Ascending aorta (tissue), 2 donors: ENCODE results near the gene GNG5. TPM values are rescaled to one million over a fixed set of nuclear protein-coding genes. Genes with fewer than 3 reads are reported as not detected.

Experiments used
- DNase-seq, 2 donors: peaks; one replicate each; pipeline ENCODE4 v3.0.0-alpha.2; 2019; ENCODE audit warnings: low spot score in 2 of 2
- H3K27ac ChIP-seq, 2 donors: fragments of 200-600 bp; sonication (generic); one replicate each; pipeline ENCODE4 v1.5.1; 2016 to 2017; ENCODE audit warnings: mild to moderate bottlenecking in 1 of 2
- H3K27me3 ChIP-seq: fragments of 200-600 bp; sonication (generic); one replicate; pipeline ENCODE4 v1.5.1; 2017
- H3K36me3 ChIP-seq, 2 donors: fragments of 200-600 bp; sonication (generic); one replicate each; pipeline ENCODE4 v1.5.1; 2016
- H3K4me1 ChIP-seq, 2 donors: fragments of 200-600 bp; sonication (generic); one replicate each; pipeline ENCODE4 v1.5.1; 2016 to 2017; ENCODE audit warnings: mild to moderate bottlenecking in 1 of 2
- H3K4me3 ChIP-seq, 2 donors: fragments of 200-600 bp; sonication (generic); one replicate each; pipeline ENCODE4 v1.5.1; 2016 to 2017; ENCODE audit warnings: mild to moderate bottlenecking in 1 of 2
- H3K9me3 ChIP-seq, 2 donors: fragments of 200-600 bp; sonication (generic); one replicate each; pipeline ENCODE4 v1.5.1; 2016
- intact Hi-C: fragments of 100-400 bp; cut with DNase I; formaldehyde crosslinking; loops from one replicate; pipeline ENCODE4 v1.15.1; 2023
- total RNA-seq: library from RNA; depleted of rRNA; stranded (reverse); fragments of >200 nt; gene quantifications from one replicate; pipeline ENCODE4 v1.1.0, GENCODE V29; 2016
- TF ChIP-seq, protein P1 (sequence below), 3 experiments: fragments of 200-600 bp in 2 of 3; fragments of 450-650 bp in 1 of 3; sonication (generic) in 2 of 3; IDR thresholded peaks; one replicate each; pipeline ENCODE4 v1.5.1; 2016 to 2019; ENCODE audit warnings: antibody characterized with exemption in 3 of 3, mild to moderate bottlenecking in 1 of 3, moderate library complexity in 1 of 3

GNG5 gene
- total RNA-seq, 1 donor from 2014 or later: 119 TPM

DNA sequence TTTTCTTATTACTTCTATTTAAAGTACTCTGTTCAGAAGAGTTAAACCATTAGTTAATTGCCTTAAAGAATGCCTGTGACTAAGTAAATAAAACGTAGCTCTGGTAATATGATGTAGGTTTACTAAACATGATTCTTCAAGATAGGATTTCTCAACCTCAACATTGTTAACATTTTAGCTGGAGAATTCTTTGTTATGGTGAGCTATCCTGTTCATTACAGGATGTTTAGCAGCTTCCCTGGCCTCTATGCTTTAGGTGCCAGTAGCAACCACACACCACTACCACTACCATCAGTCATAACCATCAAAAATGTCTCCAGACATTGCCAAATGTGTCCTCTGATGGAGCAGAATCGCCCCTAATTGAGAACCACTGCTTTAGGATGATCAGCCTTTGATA, 16.6 kb downstream of the GNG5 start:
- TF ChIP-seq, protein P1, sequence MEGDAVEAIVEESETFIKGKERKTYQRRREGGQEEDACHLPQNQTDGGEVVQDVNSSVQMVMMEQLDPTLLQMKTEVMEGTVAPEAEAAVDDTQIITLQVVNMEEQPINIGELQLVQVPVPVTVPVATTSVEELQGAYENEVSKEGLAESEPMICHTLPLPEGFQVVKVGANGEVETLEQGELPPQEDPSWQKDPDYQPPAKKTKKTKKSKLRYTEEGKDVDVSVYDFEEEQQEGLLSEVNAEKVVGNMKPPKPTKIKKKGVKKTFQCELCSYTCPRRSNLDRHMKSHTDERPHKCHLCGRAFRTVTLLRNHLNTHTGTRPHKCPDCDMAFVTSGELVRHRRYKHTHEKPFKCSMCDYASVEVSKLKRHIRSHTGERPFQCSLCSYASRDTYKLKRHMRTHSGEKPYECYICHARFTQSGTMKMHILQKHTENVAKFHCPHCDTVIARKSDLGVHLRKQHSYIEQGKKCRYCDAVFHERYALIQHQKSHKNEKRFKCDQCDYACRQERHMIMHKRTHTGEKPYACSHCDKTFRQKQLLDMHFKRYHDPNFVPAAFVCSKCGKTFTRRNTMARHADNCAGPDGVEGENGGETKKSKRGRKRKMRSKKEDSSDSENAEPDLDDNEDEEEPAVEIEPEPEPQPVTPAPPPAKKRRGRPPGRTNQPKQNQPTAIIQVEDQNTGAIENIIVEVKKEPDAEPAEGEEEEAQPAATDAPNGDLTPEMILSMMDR (IDR thresholded peaks at IDR 0.05): no peak
- peaks cover 28 to 56% of the 10 kb centered on the region in 2 donors for H3K36me3 ChIP-seq
- intact Hi-C loops: no loop called here
- no peaks in the 10 kb centered on the region for H3K4me1 ChIP-seq
- no peaks in the 10 kb centered on the region for H3K9me3 ChIP-seq
- no peak overlapping the region for H3K4me3 ChIP-seq
- DNase-seq: no peak
- no peaks in the 10 kb centered on the region for H3K27me3 ChIP-seq
- H3K27ac ChIP-seq: no peak overlapping the region

DNA sequence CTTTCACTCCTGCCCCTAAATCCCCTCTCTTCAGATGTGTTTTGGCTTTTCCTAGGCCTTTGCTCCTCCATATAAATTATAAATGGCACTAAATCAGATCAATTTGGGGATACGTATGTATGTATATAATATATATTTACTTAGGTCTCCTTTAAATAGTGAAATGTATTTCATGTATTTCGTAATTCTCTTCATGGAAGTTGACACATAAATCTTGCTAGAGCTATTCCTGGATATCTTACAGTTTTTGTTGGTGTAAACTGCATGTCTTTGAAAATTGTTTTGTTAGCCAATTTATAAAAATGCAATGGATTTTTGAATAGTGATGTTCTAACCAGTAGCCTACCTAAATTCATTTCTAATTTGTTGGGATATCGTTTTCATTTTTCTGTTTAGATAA, 18.3 kb downstream of the GNG5 start:
- TF ChIP-seq, protein P1 (IDR thresholded peaks at IDR 0.05): no peak
- Histone ChIP-seq H3K4me1 (no peaks in the 10 kb centered on the region), H3K4me3 (no peak overlapping the region), H3K27ac (no peak overlapping the region), H3K27me3 (no peaks in the 10 kb centered on the region), H3K36me3 (peaks cover 28 to 63% of the 10 kb centered on the region in 2 donors), H3K9me3 (no peaks in the 10 kb centered on the region)
- DNase-seq: no peak
- intact Hi-C loops: no loop called here

DNA sequence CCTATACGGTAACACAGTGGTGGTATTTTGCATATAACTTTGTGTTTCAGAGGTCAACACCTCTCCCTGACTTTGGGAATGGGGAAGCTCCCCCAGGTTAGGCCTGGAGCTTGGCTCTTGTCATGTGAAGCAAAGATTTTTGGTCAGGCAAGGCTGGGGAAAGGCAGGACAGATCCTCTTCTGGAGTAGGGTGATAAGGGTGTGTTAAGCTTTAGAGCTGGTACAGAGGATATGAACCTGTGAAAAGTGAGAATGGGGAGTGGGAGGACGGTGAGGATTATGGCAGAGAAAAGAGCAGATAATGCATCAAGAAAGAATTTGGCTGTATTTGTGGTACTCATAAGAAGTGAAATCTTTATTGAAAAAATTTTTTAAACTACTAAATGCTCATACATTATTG, 25.1 kb downstream of the GNG5 start:
- H3K27ac ChIP-seq: no peak overlapping the region
- intact Hi-C loops: no loop called here
- DNase-seq: no peak
- no peaks in the 10 kb centered on the region for H3K9me3 ChIP-seq
- H3K36me3 ChIP-seq: peaks cover 0 to 28% of the 10 kb centered on the region in 2 donors
- H3K27me3 ChIP-seq: no peaks in the 10 kb centered on the region
- H3K4me3 ChIP-seq: no peak overlapping the region
- peaks cover 0 to 10% of the 10 kb centered on the region in 2 donors for H3K4me1 ChIP-seq
- TF ChIP-seq, protein P1 (IDR thresholded peaks at IDR 0.05): no peak

DNA sequence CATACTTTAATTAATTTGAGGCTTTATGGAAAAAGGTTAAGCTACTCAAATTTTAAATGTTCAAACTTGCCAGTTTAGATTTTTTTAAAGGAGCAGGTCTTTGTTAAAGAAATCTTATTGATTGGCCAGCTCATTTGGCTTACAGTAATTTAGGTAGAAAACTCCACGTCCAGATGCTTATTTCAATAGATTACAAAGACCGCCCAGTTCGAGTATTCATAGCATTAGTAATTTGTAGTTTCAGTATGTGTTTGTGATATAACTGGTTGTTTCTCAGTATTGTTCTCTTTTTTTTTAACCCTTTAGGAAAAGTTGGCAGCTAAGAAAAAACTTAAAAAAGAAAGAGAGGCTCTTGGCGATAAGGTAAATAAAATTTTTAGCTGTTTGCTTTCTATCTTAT, 25.7 kb downstream of the GNG5 start:
- intact Hi-C loops: no loop called here
- Histone ChIP-seq H3K27ac (no peak overlapping the region), H3K27me3 (no peaks in the 10 kb centered on the region), H3K4me3 (peak overlapping the region in 1 of 2 donors; percentile 81), H3K4me1 (peaks cover 0 to 10% of the 10 kb centered on the region in 2 donors), H3K36me3 (peaks cover 0 to 23% of the 10 kb centered on the region in 2 donors), H3K9me3 (no peaks in the 10 kb centered on the region)
- TF ChIP-seq, protein P1 (IDR thresholded peaks at IDR 0.05): no peak
- DNase-seq: no peak

DNA sequence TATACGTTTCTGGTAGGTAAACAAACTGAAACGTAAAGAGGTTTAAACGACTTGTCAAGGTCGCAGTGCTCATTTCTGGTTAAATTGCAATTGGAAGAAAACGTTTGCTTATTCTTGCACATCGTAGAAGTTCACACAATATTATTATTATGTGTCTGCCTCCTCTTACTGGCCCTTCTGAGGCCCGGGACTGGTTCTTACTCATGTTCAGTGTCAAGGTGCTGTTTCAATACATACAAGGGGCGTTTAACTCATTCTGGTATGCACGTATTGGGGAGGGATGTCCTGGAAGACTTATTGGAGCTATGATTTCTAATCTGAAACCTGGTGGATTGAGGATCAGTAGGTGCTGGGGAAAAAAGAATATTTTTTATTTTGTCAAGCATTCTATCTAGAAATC, 26.4 kb downstream of the GNG5 start:
- H3K27ac ChIP-seq: peak overlapping the region; percentile 82 to 87
- intact Hi-C loops: loop anchor here (1.0 kb wide), 1 partner anchor 25 kb away; no protein-coding TSS in a partner anchor
- peaks cover 0 to 17% of the 10 kb centered on the region in 2 donors for H3K36me3 ChIP-seq
- no peaks in the 10 kb centered on the region for H3K27me3 ChIP-seq
- H3K4me3 ChIP-seq: peak overlapping the region; percentile 80 to 81
- peaks cover 0 to 10% of the 10 kb centered on the region in 2 donors for H3K4me1 ChIP-seq
- TF ChIP-seq, protein P1 (IDR thresholded peaks at IDR 0.05): no peak
- DNase-seq: no peak
- H3K9me3 ChIP-seq: no peaks in the 10 kb centered on the region
